Measurements from ENCODE around the gene SP4.
"Not testable (repeated sequence)": the region's sequence is repeated elsewhere in the genome, so short reads cannot be mapped to it uniquely, and the experiment has no call there.

SP4 gene

DNA sequence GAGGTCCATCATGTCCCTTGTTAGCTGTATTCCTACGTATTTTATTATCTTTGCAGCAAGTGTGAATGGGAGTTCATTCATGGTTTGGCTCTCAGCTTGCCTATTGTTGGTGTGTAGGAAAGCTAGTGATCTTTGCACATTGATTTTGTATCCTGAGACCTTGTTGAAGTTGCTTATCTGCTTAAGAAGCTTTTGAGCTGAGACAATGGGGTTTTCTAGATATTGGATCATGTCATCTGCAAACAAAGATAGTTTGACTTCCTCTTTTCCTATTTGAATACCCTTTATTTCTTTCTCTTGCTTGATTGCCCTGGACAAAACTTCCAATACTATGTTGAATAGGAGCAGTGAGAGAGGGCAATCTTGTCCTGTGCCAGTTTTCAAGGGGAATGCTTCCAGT, 104.6 kb downstream of the SP4 start:
- DNase-seq: not testable (repeated sequence)

- not testable (repeated sequence) for DNase-seq
These were observed 105.8 kb downstream of the SP4 start for GRCh38 chr7:21533646-21534045.

GRCh38 chr7:21536445-21537118, 108.7 kb downstream of the SP4 start:
- not testable (repeated sequence) for DNase-seq

GRCh38 chr7:21538936-21539495, 111.1 kb downstream of the SP4 start:
- no peak for DNase-seq

DNA sequence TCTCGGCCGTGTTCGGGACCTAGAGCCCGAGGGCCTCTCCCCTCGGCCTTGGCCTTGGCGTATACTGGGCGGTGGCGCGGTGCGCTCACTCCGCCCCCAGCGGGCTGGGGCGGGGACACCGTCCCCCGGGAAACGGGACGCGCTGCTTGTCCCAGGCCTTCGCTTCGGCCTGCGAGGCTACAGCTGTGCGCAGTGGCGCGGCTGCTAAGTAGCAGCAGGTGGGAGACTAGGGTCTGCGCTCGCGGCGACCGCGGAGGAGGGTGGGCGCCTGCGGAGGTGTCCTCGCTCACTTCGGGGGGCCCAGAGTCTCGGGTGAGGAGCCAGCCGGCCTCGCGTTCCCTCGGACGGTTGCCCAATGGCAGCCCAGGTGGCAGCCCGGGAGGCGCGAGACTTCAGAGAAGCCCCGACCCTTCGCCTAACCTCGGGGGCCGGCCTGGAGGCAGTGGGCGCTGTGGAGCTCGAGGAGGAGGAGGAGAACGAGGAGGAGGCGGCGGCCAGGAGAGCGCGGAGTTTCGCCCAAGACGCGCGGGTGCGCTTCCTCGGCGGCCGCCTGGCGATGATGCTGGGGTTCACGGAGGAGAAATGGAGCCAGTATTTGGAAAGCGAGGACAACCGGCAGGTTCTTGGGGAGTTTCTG, 115.1 kb downstream of the SP4 start, which contains the start of gene DNAH11:
TSS of gene DNAH11 (plus strand) at position 149 of the 637 bp plus-strand sequence. CDS start at position 356, 207 bp downstream.
- peak; percentile 91 for DNase-seq

DNA sequence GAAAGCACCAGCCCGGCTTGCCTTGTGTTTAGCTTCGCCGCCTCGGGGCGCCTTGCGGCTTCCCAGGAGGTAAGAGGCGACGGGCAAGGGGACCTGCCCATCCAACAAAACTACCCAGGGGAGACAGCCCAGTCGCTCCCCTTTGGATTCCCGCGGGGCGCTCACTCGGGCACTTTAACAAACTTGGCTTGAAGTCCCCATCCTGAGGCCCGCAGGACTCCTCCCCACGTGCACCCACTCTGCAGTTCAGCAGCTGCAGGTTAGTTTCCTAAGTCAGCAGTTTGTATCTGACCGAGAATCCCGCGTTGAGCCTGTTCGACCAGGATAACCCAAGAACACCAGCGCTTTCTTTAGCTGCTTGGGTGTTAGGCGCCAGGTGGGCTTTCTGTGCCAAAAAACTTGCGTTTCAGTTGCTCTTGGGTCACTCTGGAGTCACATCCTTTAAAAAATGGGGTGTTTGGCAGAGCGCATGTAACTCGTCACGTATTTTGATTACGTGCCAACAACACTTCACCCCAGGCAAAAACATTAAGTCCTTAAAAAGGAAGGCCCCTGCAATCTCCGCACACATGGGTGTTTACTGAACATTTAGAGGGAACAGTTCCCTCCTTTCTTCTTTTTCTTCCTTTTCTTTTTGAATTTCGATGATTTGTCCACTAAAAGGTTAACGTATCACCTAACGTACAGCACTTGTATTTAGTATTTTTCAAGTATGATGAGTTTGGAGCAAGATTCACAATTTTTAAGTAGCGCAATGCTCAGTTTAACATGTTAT, 115.8 kb downstream of the SP4 start:
- peak; percentile 91 for DNase-seq

- peak; percentile 58 for DNase-seq
These were observed 116.4 kb downstream of the SP4 start for GRCh38 chr7:21544303-21544656.

DNA sequence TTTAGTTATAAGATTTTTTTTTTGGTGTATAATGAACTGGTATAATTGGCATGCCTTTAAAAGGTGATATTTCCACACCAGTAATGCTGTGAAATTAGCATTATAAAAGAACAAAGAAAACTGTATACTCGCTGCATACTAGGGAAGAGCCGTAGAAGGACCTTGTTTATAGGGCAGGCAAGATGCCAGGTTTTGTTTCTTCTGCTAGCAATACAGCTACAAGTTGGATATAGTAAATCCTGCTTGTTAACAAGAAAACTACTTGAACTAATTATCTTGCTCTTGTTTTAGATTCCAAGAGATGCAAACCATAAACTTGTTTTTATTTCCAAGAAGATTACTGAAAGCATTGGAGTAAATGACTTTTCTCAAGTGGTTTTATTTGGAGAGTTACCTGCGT, 116.8 kb downstream of the SP4 start:
- peak; percentile 72 for DNase-seq

GRCh38 chr7:21547501-21547900, 119.6 kb downstream of the SP4 start:
- DNase-seq: no peak

DNA sequence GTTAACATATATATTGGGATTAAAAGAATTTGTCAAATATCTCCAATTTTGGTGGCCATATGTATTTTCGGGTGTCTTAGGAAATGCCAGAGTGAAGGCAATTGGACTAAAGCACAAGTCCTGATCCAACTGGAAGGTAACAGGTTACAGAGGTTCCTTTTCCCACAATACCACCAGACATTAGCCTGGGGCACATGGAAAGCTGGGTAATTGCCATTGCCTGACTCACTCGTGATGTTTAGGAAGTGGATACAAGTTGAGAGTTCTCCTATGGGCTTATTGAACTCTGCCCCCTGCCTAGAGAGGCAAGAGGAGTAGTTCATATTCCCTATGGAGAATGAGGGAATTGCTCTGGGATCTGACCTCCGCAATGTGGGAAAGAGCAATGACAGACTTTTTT, 120.6 kb downstream of the SP4 start:
- no peak for DNase-seq

DNA sequence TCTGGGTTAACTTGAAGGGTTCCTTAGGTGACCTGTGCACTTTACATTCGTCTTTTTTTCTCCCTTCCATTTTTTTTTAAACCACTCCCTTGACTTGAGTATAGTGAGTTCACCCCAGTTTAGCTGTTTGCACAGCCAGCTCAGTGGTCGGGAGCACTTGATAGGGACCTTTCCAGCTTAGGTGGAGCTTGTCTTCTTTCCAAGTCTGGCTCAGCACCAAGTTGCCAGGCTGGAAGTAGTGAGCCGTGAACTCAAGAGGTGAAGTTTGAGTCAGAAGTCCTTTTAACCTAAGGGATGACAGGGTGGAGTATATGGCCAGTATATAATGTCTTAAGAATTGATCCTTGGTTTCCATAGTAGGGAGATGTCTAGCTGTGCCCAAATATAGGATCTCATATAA, 122.2 kb downstream of the SP4 start:
- no peak for DNase-seq

DNA sequence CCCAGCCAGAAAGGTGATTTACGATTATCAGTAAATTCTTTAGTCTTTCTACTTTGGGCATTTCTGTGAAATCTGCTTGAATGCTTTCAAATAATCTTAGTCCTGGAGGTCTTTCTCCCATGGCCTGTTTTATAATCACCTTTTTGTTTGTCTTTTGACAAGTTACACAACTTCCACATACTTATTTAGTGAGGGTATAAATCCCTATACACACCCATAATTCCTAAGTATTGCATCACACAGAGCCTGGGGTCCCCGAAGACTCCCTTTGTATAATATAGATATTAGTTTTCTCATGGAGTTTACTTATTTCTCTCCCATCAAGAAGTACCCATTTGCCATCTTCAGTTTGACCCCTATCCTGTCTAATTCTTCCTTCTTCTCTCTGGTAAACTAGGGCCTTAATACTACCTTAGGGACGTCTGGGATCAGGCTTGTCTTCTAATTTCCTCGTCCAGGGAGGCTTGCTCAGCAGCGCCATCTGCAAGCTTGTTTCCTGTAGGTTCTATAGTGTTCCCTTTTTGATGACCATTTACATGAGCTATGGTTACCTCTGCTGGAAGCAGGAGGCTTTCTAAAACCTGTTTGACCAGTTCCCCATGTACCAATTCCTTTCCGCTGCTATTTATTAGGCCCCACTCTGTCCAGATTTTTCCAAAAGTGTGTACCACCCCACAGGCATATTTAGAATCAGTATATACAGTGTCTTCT, 123.1 kb downstream of the SP4 start:
- DNase-seq: peak; percentile 16

- DNase-seq: no peak
These were observed 134.5 kb downstream of the SP4 start for GRCh38 chr7:21562385-21562784.

All from NCI-H69 (cell line).